LNCaP clone FGC (cell line): Measurements from ENCODE around the gene CACNB2.

Experiments
- DNase-seq: peaks from one replicate; pipeline ENCODE4 v3.0.0-alpha.2; 2011; ENCODE audit warnings: low read depth
- H3K4me3 ChIP-seq: 2 replicates; pipeline ENCODE4 v1.5.1; 2011; ENCODE audit warnings: mild to moderate bottlenecking, low read depth, low read length, control low read depth
- TF ChIP-seq, protein P1 (sequence below): IDR thresholded peaks from 2 replicates; pipeline ENCODE4 v1.5.1; 2012; ENCODE audit warnings: mild to moderate bottlenecking; ENCODE audit not compliant: control insufficient read depth, insufficient read depth; ENCODE audit errors: extremely low read depth

Gene CACNB2

DNA sequence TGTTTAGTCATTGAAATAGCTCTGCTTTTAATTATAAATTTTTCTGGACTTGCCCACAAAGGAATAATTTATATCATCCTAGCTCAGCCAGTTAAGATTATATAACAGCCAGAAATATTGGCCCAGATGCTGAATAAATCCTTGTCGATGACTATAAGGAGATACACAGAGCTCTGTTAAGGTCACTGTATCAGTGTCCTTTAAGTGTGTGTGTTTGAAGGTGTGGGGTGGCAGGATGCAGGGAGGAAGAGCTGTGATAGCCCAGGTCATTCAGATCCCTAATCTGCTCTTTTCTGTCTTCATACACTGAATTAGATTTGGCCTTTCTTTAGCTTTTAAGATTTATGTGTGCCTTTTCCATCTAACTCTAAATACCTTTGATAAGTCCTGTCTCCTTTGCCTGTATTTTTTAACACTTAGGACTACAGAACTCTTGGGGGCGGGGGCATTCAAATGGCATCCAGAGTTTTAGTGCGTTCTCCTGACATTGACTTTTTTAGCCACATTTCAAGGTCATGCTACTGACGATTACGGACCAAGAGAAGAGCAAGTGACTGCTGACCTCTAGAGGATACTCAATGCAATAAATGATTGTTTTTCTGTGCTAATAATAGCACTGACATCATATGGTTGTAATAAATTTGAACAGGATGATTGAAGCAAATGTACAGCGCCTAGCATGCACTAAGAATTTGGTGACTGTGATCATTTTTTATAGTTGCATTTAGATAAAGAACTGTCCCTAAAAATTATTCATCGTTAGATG, 172.3 kb downstream of the CACNB2 start:
- H3K4me3 ChIP-seq, result no peak overlapping the region
- DNase-seq, result peak; percentile 25
- TF ChIP-seq, protein P1, sequence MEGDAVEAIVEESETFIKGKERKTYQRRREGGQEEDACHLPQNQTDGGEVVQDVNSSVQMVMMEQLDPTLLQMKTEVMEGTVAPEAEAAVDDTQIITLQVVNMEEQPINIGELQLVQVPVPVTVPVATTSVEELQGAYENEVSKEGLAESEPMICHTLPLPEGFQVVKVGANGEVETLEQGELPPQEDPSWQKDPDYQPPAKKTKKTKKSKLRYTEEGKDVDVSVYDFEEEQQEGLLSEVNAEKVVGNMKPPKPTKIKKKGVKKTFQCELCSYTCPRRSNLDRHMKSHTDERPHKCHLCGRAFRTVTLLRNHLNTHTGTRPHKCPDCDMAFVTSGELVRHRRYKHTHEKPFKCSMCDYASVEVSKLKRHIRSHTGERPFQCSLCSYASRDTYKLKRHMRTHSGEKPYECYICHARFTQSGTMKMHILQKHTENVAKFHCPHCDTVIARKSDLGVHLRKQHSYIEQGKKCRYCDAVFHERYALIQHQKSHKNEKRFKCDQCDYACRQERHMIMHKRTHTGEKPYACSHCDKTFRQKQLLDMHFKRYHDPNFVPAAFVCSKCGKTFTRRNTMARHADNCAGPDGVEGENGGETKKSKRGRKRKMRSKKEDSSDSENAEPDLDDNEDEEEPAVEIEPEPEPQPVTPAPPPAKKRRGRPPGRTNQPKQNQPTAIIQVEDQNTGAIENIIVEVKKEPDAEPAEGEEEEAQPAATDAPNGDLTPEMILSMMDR, result peak; percentile 77

DNA sequence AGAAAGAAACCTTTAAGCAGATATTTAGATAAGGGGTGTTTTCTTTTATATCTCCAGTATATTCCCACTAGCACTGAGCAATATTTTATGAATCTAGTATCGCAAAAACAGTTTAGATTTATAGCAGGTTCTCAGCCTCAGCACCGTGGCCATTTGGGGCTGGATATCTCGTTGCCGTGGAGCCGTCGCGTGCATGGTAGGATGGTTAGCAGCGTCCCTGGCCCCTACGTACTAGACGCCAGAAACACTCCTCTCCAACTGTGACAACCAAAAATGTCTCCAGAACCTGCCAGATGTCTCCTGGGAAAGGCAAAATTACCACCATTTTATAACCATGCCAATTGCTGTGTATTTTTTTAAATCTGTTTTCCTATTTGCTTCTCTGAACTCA, 172.9 kb downstream of the CACNB2 start:
- TF ChIP-seq, protein P1, result no peak
- H3K4me3 ChIP-seq, result no peak overlapping the region
- no peak for DNase-seq

GRCh38 chr10:18313626-18314025, 173.4 kb downstream of the CACNB2 start:
- no peak for DNase-seq
- TF ChIP-seq, protein P1, result no peak
- no peak overlapping the region for H3K4me3 ChIP-seq

DNA sequence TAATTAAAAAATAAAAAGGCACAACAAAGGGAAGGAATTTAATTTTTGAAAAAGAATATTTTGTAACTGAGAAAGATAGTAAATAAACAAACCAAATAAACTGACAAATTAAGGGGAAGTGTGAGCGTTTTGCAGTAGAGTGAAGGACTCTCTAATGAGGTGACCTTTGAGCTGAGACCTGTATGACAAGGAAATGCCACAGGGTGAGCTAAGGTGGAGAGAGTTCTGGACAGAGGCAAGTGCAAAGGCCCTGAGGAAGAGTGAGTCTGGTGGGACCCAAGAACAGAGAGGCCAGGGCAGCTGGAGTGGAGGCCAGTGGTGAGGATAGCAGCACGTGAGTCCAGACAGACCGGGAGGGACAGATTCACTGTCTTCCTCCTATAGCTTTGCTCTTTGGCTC, 179.4 kb downstream of the CACNB2 start:
- H3K4me3 ChIP-seq, result no peak overlapping the region
- TF ChIP-seq, protein P1, result no peak
- DNase-seq, result no peak

- TF ChIP-seq, protein P1, result no peak
- no peak for DNase-seq
- no peak overlapping the region for H3K4me3 ChIP-seq
Observed at GRCh38 chr10:18321371-18321770, 181.1 kb downstream of the CACNB2 start.

- no peak for DNase-seq
- H3K4me3 ChIP-seq, result no peak overlapping the region
- TF ChIP-seq, protein P1, result no peak
Observed at GRCh38 chr10:18323916-18324315, 183.7 kb downstream of the CACNB2 start.

DNA sequence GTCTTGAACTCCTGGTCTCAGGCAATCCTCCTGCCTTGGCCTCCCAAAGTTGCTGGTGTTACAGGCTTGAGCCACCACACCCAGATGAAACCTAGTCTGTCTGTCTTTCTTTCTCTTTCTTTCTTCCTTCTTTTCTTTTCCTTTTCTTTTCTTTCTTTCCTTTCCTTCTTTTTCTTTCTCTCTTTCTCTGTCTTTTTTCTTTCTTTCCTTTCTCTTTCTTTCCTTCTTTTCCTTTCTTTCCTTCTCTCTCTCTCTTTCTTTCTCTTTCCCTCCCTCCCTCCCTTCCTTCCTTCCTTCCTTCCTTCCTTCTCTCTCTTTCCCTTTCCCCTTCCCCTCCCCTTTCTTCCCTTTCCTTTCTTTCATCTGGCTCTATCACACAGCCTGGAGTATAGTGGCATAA, 185.2 kb downstream of the CACNB2 start:
- no peak overlapping the region for H3K4me3 ChIP-seq

More for the DNA sequence above, 185.2 kb downstream of the CACNB2 start:
- DNase-seq, result no peak
- TF ChIP-seq, protein P1, result no peak
